Stomach (tissue), 4 donors: ENCODE data around the gene NEK7.

Source experiments
- CTCF ChIP-seq, 7 experiments: fragments of 450-650 bp in 4 of 7; fragments of 200-600 bp in 3 of 7; sonication (generic) in 3 of 7; IDR thresholded peaks; one replicate each; pipeline ENCODE4 v1.5.1; 2016 to 2019; ENCODE audit warnings: antibody characterized with exemption in 7 of 7, control low read depth in 2 of 7, mild to moderate bottlenecking in 1 of 7
- POLR2AphosphoS5 ChIP-seq, 3 donors: sonication (generic); formaldehyde crosslinking; IDR thresholded peaks; one replicate each; pipeline ENCODE4 v1.6.1; 2016; ENCODE audit warnings: antibody characterized with exemption in 3 of 3

GRCh38 chr1:198185759-198186158 is 29.0 kb downstream of the NEK7 start:
- TF ChIP-seq POLR2AphosphoS5 (IDR thresholded peaks at IDR 0.05) (no peak), CTCF (IDR thresholded peaks at IDR 0.05) (no peak)
